ENCODE data around the gene TRIM66.

DNA sequence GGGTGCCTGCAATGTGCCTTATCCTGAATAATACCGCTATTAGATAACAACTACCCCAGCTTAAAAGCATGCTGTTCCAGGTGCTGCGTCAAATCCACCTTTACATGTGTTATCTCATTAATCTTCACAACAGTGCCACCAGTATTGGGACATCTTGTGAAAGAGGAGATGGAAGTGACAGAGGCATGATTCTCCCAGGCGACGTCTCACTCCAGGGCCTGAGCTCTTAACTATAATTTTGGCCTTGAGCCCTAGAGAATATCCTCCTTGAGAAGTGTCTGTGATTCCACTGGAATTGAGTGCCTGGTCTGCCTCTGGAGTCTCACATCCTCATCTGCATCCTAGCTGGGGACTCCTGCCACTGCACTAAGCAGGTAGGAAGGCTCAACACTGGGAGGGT is 43.9 kb upstream of the TRIM66 start:
- TF ChIP-seq HNRNPK (IDR thresholded peaks at IDR 0.05; ENCODE audit: low read depth, low read length, poor library complexity, severe bottlenecking) (no peak), ZNF12 (CRISPR knock-in tag; IDR thresholded peaks at IDR 0.05) (no peak)

Data from K562 (cell line).